A549 (cell line): ENCODE data around the gene CD9. TPM values are rescaled to one million over a fixed set of nuclear protein-coding genes. Genes with fewer than 3 reads are reported as not detected.
A peak's percentile ranks its signal among the peaks of the same experiment; 100 is the strongest.

ENCODE experiments used
- ATAC-seq, 2 experiments: fragments of 200-7000 bp in 1 of 2; fragments of >200 bp in 1 of 2; cut with Nextera tagmentation in 1 of 2; cut with Tn5 transposase in 1 of 2; 3 replicates each; pipeline versions ENCODE4 v1.8.0 to v1.9.1; 2018 to 2020; ENCODE audit warnings: mild to moderate bottlenecking in 1 of 2, moderate library complexity in 1 of 2
- CTCF ChIA-PET: fragments of 300-600 bp; sonication (Branson Sonifier 250); formaldehyde crosslinking; extraction: SDS; loops from one replicate; lab custom pipeline; 2021; ENCODE audit warnings: antibody characterized with exemption, inconsistent platforms; lab: Yijun Ruan, JAX
- POLR2A ChIA-PET: fragments of 350-600 bp; formaldehyde crosslinking; extraction: SDS; loops from one replicate; lab custom pipeline; 2021; ENCODE audit warnings: antibody characterized with exemption, inconsistent platforms; lab: Yijun Ruan, JAX
- DNase-seq, 2 experiments: peaks; one replicate each; pipeline versions ENCODE4 v3.0.0 to v3.0.0-alpha.2; 2011 to 2016; ENCODE audit warnings: low read depth in 1 of 2, low spot score in 1 of 2
- FAIRE-seq: peaks from 2 replicates; lab custom pipeline; 2011; peaks lifted over from hg19 to GRCh38; lab: Jason Lieb, UNC
- H3K27ac ChIP-seq, 2 experiments: fragments of >200 bp; sonication (Bioruptor Twin); formaldehyde crosslinking; 3 replicates each; pipeline ENCODE4 v1.5.1; 2016 to 2017
- H3K4me1 ChIP-seq: fragments of >200 bp; sonication (Bioruptor Twin); formaldehyde crosslinking; 3 replicates; pipeline ENCODE4 v1.6.1; 2016
- H3K4me2 ChIP-seq: fragments of >200 bp; sonication (Bioruptor Twin); formaldehyde crosslinking; 3 replicates; pipeline ENCODE4 v1.6.1; 2016
- H3K4me3 ChIP-seq: fragments of >200 bp; sonication (Bioruptor Twin); formaldehyde crosslinking; 3 replicates; pipeline ENCODE4 v1.5.1; 2016
- H3K9me3 ChIP-seq: fragments of >200 bp; sonication (Bioruptor Twin); formaldehyde crosslinking; 3 replicates; pipeline ENCODE4 v1.6.1; 2016
- CHD2 ChIP-seq: fragments of 150-350 bp; IDR thresholded peaks from 2 replicates; pipeline ENCODE4 v1.6.1; 2014; ENCODE audit warnings: low read length; ENCODE audit not compliant: partially characterized antibody
- EHF ChIP-seq: fragments of 250-450 bp; sonication (Bioruptor Pico); IDR thresholded peaks from 2 replicates; pipeline ENCODE4 v1.5.0; 2020; ENCODE audit warnings: mild to moderate bottlenecking
- ESRRA ChIP-seq: fragments of 150-350 bp; IDR thresholded peaks from 2 replicates; pipeline ENCODE4 v1.6.1; 2014; ENCODE audit warnings: mild to moderate bottlenecking, low read length, borderline replicate concordance
- HEYL ChIP-seq: fragments of 250-450 bp; sonication (Bioruptor Pico); IDR thresholded peaks from 2 replicates; pipeline ENCODE4 v1.8.0; 2021; ENCODE audit warnings: mild to moderate bottlenecking, moderate library complexity
- HOXA7 ChIP-seq: fragments of 250-450 bp; sonication (Bioruptor Pico); IDR thresholded peaks from 2 replicates; pipeline ENCODE4 v1.5.0; 2020; ENCODE audit warnings: mild to moderate bottlenecking, moderate library complexity
- HOXB13 ChIP-seq: fragments of 250-450 bp; sonication (Bioruptor Pico); IDR thresholded peaks from 2 replicates; pipeline ENCODE4 v1.5.0; 2020; ENCODE audit warnings: low read depth, mild to moderate bottlenecking, moderate library complexity
- HOXB5 ChIP-seq: fragments of 250-450 bp; sonication (Bioruptor Pico); IDR thresholded peaks from 2 replicates; pipeline ENCODE4 v1.5.0; 2020; ENCODE audit warnings: mild to moderate bottlenecking, moderate library complexity
- JUN ChIP-seq, 2 experiments: fragments of >200 bp; sonication (Bioruptor Twin); formaldehyde crosslinking; IDR thresholded peaks; 2 replicates in 1 of 2; 3 replicates in 1 of 2; pipeline ENCODE4 v1.6.1; 2016 to 2017
- KDM1A ChIP-seq: fragments of 200-600 bp; sonication (generic); IDR thresholded peaks from 2 replicates; pipeline ENCODE4 v1.6.1; 2016; ENCODE audit warnings: low read depth, mild to moderate bottlenecking
- MAFK ChIP-seq: fragments of 450-650 bp; IDR thresholded peaks from 2 replicates; pipeline ENCODE4 v1.6.1; 2014; ENCODE audit not compliant: partially characterized antibody
- PHF8 ChIP-seq: fragments of 200-600 bp; sonication (generic); IDR thresholded peaks from 2 replicates; pipeline ENCODE4 v1.6.1; 2016; ENCODE audit warnings: low read depth, mild to moderate bottlenecking, antibody characterized with exemption, moderate library complexity, borderline replicate concordance
- POLR2A ChIP-seq: IDR thresholded peaks from 2 replicates; pipeline ENCODE4 v1.6.1; 2012; ENCODE audit warnings: mild to moderate bottlenecking, low read length
- RAD21 ChIP-seq, 2 experiments: fragments of >200 bp in 1 of 2; sonication (Bioruptor Twin) in 1 of 2; formaldehyde crosslinking in 1 of 2; IDR thresholded peaks in 1 of 2; conservative IDR thresholded peaks in 1 of 2; 2 replicates in 1 of 2; 3 replicates in 1 of 2; pipeline ENCODE4 v1.6.1; 2012 to 2018; ENCODE audit warnings: inconsistent platforms in 1 of 2
- TFCP2L1 ChIP-seq: fragments of 250-450 bp; sonication (Bioruptor Pico); IDR thresholded peaks from 2 replicates; pipeline ENCODE4 v1.5.0; 2021; ENCODE audit warnings: mild to moderate bottlenecking
- ZSCAN20 ChIP-seq: fragments of 250-450 bp; sonication (Bioruptor Pico); IDR thresholded peaks from 2 replicates; pipeline ENCODE4 v1.8.0; 2022; ENCODE audit warnings: mild to moderate bottlenecking, moderate library complexity
- WGBS: methylation state at CpG from one replicate; pipeline ENCODE4 v1.1.6; 2017; ENCODE audit errors: missing lambda C conversion rate; 5-methylcytosine and 5-hydroxymethylcytosine counted together
- polyA plus RNA-seq, 4 experiments: library from polyadenylated mRNA; depleted of rRNA in 3 of 4; stranded (reverse); fragments of >200 nt; fragmentation: RNase III in 1 of 4; extraction: RNeasy Plus Mini Kit Qiagen cat#74134 plus additional on column Dnase treatment in 1 of 4; gene quantifications; 2 replicates in 3 of 4; 3 replicates in 1 of 4; pipeline ENCODE4 v1.2.3, GENCODE V29; 2011 to 2017
- TF ChIP-seq, protein P1 (sequence below): fragments of 450-650 bp; IDR thresholded peaks from 2 replicates; pipeline ENCODE4 v1.6.1; 2014; ENCODE audit warnings: antibody characterized with exemption
- TF ChIP-seq, protein P2 (sequence below): fragments of 200-600 bp; sonication (generic); IDR thresholded peaks from 2 replicates; pipeline ENCODE4 v1.6.1; 2016; ENCODE audit warnings: antibody characterized with exemption, mild to moderate bottlenecking, moderate library complexity

Gene CD9
- polyA plus RNA-seq, 2 of the 4 experiments (the other 2 are of a cell fraction) = 116 to 185 TPM

DNA sequence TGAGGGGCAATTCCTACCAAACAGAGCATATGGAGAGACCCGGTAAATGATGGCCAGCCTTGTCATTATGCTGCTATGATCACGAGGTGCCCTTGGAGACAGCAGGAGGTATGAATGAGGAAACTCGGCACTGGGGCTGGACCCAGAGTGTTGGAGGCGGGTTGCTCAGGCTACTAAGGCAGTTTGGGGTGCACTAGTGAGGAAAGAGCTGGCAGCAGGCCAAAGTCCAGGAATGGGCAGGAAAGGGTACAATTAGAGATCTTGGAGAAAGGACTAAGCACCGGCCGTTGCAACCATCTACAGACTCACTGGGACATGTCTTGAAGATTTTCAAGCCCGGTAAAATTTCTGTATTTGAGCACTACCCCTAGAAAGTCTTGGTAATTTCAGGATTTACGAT is 54.3 kb downstream of the CD9 start:
- H3K4me1 ChIP-seq = no peaks in the 10 kb centered on the region
- POLR2A ChIA-PET = no interaction called here
- H3K9me3 ChIP-seq = peaks cover 7% of the 10 kb centered on the region; the same call in 1 of the 3 replicates
- TF ChIP-seq ESRRA (no peak), HOXA7 (no peak), HEYL (CRISPR knock-in tag) (no peak), HOXB13 (no peak), JUN (IDR thresholded peaks at IDR 0.05) (no peak), EHF (no peak), TFCP2L1 (CRISPR knock-in tag) (no peak)
- TF ChIP-seq, all 56 proteins: peak for 0
- 72% methylated on average over 8 of the region's 8 CpGs for WGBS
- H3K27ac ChIP-seq = no peak overlapping the region
- FAIRE-seq (no peak), DNase-seq (no peak), ATAC-seq (no peak)
- no peak overlapping the region for H3K4me3 ChIP-seq
- CTCF ChIA-PET = interaction anchor here (0.8 to 2.6 kb wide), 2 partner anchors 12 to 24 kb away, joined by 3 to 12 read pairs; no protein-coding TSS in a partner anchor
- no peak overlapping the region for H3K4me2 ChIP-seq

DNA sequence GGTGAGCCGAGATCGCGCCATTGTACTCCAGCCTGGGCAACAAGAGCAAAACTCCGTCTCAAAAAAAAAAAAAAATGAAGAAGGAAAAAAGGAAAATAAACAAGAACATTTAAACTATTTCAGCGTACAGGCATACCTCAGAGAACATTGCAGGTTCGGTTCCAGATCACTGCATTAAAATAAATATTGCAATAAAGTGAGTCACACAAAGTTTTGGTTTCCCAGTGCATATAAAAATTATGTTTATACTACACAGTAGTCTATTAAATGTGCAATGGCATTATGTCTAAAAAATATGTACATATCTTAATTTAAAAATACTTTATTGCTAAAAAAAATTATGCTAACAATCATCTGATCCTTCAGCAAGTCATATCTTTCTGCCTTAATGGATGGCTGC is 56.8 kb downstream of the CD9 start:
- Histone ChIP-seq H3K9me3 (peaks cover 7% of the 10 kb centered on the region; the same call in 1 of the 3 replicates), H3K4me1 (no peaks in the 10 kb centered on the region), H3K27ac (no peak overlapping the region), H3K4me2 (no peak overlapping the region), H3K4me3 (no peak overlapping the region)
- ChIA-PET CTCF (no interaction called here), POLR2A (no interaction called here)
- DNase-seq (no peak), ATAC-seq (no peak), FAIRE-seq (no peak)
- TF ChIP-seq POLR2A (no peak), KDM1A (no peak), PHF8 (no peak), RAD21 (conservative IDR thresholded peaks at IDR 0.05 in 1 of 2, IDR thresholded peaks at IDR 0.05 in 1 of 2) (no peak), ESRRA (no peak), MAFK (no peak)
- TF ChIP-seq, protein P1, sequence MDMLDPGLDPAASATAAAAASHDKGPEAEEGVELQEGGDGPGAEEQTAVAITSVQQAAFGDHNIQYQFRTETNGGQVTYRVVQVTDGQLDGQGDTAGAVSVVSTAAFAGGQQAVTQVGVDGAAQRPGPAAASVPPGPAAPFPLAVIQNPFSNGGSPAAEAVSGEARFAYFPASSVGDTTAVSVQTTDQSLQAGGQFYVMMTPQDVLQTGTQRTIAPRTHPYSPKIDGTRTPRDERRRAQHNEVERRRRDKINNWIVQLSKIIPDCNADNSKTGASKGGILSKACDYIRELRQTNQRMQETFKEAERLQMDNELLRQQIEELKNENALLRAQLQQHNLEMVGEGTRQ = no peak
- 70% methylated on average over 6 of the region's 6 CpGs for WGBS

DNA sequence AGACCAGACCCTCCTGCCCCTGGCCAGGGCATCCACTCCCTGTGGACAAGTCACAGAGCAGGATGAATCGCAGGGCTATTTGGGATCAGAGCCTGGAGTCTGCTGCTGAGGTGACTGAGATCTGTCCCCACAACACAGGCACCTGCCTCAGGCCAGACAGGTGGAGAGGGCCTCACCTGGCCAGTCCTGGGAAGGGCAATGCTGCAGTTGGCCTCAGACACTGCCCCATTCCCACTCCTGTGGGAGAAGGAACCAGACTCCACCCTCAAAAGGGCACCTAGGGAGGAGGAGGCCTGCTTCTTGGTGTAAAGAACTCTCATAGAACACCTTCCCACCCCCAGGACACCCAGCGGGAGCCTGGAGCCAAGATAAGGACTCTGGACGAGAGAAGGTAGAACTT is 62.0 kb downstream of the CD9 start:
- no peak overlapping the region for H3K27ac ChIP-seq
- 78% methylated on average over 3 of the region's 3 CpGs for WGBS
- no peak overlapping the region for H3K4me3 ChIP-seq
- H3K4me1 ChIP-seq = peaks cover 6% of the 10 kb centered on the region
- TF ChIP-seq, protein P2, sequence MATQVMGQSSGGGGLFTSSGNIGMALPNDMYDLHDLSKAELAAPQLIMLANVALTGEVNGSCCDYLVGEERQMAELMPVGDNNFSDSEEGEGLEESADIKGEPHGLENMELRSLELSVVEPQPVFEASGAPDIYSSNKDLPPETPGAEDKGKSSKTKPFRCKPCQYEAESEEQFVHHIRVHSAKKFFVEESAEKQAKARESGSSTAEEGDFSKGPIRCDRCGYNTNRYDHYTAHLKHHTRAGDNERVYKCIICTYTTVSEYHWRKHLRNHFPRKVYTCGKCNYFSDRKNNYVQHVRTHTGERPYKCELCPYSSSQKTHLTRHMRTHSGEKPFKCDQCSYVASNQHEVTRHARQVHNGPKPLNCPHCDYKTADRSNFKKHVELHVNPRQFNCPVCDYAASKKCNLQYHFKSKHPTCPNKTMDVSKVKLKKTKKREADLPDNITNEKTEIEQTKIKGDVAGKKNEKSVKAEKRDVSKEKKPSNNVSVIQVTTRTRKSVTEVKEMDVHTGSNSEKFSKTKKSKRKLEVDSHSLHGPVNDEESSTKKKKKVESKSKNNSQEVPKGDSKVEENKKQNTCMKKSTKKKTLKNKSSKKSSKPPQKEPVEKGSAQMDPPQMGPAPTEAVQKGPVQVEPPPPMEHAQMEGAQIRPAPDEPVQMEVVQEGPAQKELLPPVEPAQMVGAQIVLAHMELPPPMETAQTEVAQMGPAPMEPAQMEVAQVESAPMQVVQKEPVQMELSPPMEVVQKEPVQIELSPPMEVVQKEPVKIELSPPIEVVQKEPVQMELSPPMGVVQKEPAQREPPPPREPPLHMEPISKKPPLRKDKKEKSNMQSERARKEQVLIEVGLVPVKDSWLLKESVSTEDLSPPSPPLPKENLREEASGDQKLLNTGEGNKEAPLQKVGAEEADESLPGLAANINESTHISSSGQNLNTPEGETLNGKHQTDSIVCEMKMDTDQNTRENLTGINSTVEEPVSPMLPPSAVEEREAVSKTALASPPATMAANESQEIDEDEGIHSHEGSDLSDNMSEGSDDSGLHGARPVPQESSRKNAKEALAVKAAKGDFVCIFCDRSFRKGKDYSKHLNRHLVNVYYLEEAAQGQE = no peak
- no peak for DNase-seq
- CTCF ChIA-PET = interaction anchor here (0.6 kb wide), 1 partner anchor 16 kb away, joined by 3 read pairs; no protein-coding TSS in a partner anchor
- no peak for FAIRE-seq
- H3K9me3 ChIP-seq = peaks cover 7% of the 10 kb centered on the region; the same call in 1 of the 3 replicates
- H3K4me2 ChIP-seq = no peak overlapping the region
- no peak for ATAC-seq
- POLR2A ChIA-PET = no interaction called here

DNA sequence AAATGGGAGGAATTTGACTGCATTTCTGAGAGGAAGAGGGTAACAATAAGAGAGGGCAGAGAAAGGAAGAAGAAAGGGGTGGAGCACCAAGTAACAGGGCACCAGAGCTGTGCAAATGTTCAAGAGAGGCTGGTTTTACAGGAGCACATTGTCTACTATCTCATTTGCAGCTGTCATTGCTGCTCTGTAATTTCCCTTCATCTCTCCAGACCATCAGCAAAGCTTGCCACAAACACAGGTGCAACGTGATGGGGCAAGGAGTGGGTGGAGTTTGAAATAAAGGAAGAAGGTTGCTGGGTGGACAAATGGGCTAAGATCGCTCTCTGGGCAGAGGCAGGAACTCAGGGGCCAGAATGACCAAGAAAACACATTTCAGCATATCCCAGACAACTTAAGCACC is 62.4 kb downstream of the CD9 start:
- Histone ChIP-seq H3K4me1 (peaks cover 10% of the 10 kb centered on the region), H3K9me3 (peaks cover 7% of the 10 kb centered on the region; the same call in 1 of the 3 replicates)
- WGBS = 41% methylated on average over 2 of the region's 2 CpGs
- no peak for TF ChIP-seq CHD2
- no peak for TF ChIP-seq ZSCAN20 (CRISPR knock-in tag)
- no peak for TF ChIP-seq HOXB5 (CRISPR knock-in tag)
- TF ChIP-seq PHF8 = no peak
- no peak for TF ChIP-seq RAD21 (conservative IDR thresholded peaks at IDR 0.05 in 1 of 2, IDR thresholded peaks at IDR 0.05 in 1 of 2)
- TF ChIP-seq, protein P1 = no peak
- TF ChIP-seq, all 56 proteins: peak for 0
- ChIA-PET CTCF (interaction anchor here (8.1 kb wide), 1 partner anchor 15 kb away, joined by 61 read pairs; no protein-coding TSS in a partner anchor), POLR2A (no interaction called here)
- Histone ChIP-seq H3K4me2 (no peak overlapping the region), H3K4me3 (no peak overlapping the region), H3K27ac (no peak overlapping the region)
- FAIRE-seq = no peak
- DNase-seq = no peak
- ATAC-seq = peak in 1 of 2 experiments; percentile 30; a peak in 1 of 6 replicates
